Glutamatergic neuron (in vitro differentiated cells): Measurements from ENCODE around the gene PHETA1. TPM values are rescaled to one million over a fixed set of nuclear protein-coding genes. Genes with fewer than 3 reads are reported as not detected.

Source experiments
- DNase-seq: peaks from one replicate; pipeline ENCODE4 v3.0.0; 2022
- H3K27ac Mint-ChIP-seq: one replicate; pipeline ENCODE4 v1.8.0; 2020; ENCODE audit warnings: mild to moderate bottlenecking, mixed read lengths, inconsistent platforms; ENCODE audit not compliant: unreplicated experiment
- H3K27me3 Mint-ChIP-seq: one replicate; pipeline ENCODE4 v1.8.0; 2020; ENCODE audit warnings: mild to moderate bottlenecking, moderate library complexity, mixed read lengths, inconsistent platforms; ENCODE audit not compliant: unreplicated experiment
- H3K36me3 Mint-ChIP-seq: one replicate; pipeline ENCODE4 v1.8.0; 2020; ENCODE audit warnings: mild to moderate bottlenecking, mixed read lengths, inconsistent platforms; ENCODE audit not compliant: unreplicated experiment
- H3K4me1 Mint-ChIP-seq: one replicate; pipeline ENCODE4 v1.8.0; 2020; ENCODE audit warnings: mild to moderate bottlenecking, low read depth, mixed read lengths, inconsistent platforms; ENCODE audit not compliant: unreplicated experiment
- H3K4me3 Mint-ChIP-seq: one replicate; pipeline ENCODE4 v1.8.0; 2020; ENCODE audit warnings: mild to moderate bottlenecking, mixed read lengths, inconsistent platforms; ENCODE audit not compliant: unreplicated experiment
- H3K9me3 Mint-ChIP-seq: one replicate; pipeline ENCODE4 v1.8.0; 2020; ENCODE audit warnings: mild to moderate bottlenecking, moderate library complexity, mixed read lengths, inconsistent platforms; ENCODE audit not compliant: unreplicated experiment
- CTCF ChIP-seq: fragments of 200-600 bp; sonication (generic); IDR thresholded peaks from one replicate; pipeline ENCODE4 v1.5.0; 2021; ENCODE audit not compliant: partially characterized antibody, unreplicated experiment
- total RNA-seq: library from RNA; stranded (reverse); fragmentation: NEBNext Ultra II Directional; extraction: Animal tissue kit (Norgen Biotek cat#: 25700); gene quantifications from one replicate; pipeline ENCODE4 v1.2.1, GENCODE V29; 2021; ENCODE audit not compliant: unreplicated experiment

The PHETA1 gene
- total RNA-seq, 1 donor from 2014 or later, result 33.2 TPM

DNA sequence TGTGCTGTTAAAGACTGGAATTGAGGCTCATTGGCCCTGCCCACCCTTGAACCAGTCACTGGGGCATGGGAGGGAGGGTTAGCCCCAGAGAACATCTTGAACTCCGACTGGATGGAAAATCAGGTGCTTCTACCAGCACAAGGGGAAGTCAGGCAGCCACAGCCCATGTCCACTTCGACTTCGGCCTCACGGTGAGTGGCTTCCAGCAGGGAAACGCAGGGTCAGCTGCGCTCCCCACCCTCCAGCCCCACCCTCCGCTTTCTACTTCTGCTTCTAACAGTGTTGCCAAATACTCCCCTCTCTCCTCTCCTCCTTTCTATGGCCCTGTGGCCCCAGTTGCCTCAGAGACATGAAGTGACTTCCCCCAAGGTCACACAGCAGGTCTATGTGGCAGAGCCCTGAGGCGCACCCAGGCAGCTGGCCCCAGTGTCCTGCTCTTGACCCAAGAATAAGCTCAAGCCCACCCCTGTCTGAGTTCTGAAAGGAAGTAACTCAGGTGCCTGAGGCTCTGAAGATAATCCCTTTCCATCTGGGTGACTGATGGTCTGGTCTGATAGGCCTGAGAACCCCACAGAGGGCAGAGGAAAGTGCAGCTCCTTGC lies 24.9 kb upstream of the PHETA1 start:
- H3K4me3 Mint-ChIP-seq, result no peak overlapping the region
- no peaks in the 10 kb centered on the region for H3K36me3 Mint-ChIP-seq
- H3K9me3 Mint-ChIP-seq, result no peaks in the 10 kb centered on the region
- no peak for TF ChIP-seq CTCF
- H3K27ac Mint-ChIP-seq, result no peak overlapping the region
- peaks cover 2% of the 10 kb centered on the region for H3K4me1 Mint-ChIP-seq
- no peak for DNase-seq
- peaks cover 4% of the 10 kb centered on the region for H3K27me3 Mint-ChIP-seq

DNA sequence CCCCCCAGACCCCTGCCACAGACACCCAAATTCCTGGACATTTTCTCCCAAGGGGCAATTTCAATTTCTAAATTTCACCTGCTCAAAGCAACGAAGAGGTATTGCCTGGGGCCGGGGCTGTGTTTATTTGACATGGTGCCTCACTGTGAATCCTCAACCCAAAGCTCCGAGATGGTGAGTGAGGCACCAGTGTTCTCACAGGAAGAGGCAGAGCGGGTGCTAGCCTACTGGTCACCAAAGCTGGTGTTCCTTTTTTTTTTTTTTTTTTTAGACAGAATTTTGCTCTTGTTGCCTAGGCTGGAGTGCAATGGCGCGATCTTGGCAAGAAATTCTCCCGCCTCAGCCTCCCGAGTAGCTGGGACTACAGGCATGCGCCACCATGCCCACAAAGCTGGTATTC lies 22.0 kb upstream of the PHETA1 start:
- H3K4me1 Mint-ChIP-seq, result peaks cover 13% of the 10 kb centered on the region
- no peak overlapping the region for H3K27ac Mint-ChIP-seq

DNA sequence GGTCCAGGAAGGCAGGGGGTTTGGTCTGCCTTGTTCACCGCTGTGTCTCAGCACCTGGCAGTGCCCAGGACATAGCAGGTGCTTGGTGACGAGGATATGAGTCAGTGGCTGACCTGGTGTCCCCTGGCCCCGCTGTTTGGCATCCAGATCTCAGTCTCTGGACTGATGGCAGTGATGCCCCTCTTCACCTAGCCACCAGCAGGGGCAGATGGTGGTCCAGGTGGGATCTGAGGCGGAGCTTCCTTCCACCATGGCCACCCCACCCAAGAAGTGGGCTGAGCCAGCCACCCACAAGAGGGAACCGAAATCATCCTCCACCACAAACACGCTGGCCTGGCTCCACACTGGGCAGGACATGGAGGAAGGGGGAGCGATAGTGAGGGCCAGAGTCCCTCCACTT lies 20.7 kb upstream of the PHETA1 start:
- TF ChIP-seq CTCF, result no peak
- no peak for DNase-seq
- Mint-ChIP-seq H3K9me3 (no peaks in the 10 kb centered on the region), H3K27ac (no peak overlapping the region), H3K27me3 (peaks cover 9% of the 10 kb centered on the region), H3K36me3 (no peaks in the 10 kb centered on the region), H3K4me3 (no peak overlapping the region), H3K4me1 (peaks cover 13% of the 10 kb centered on the region)

More for the DNA sequence above, 22.0 kb upstream of the PHETA1 start:
- no peak for DNase-seq
- H3K27me3 Mint-ChIP-seq, result peaks cover 9% of the 10 kb centered on the region
- no peak overlapping the region for H3K4me3 Mint-ChIP-seq
- TF ChIP-seq CTCF, result no peak
- H3K36me3 Mint-ChIP-seq, result no peaks in the 10 kb centered on the region
- H3K9me3 Mint-ChIP-seq, result no peaks in the 10 kb centered on the region

- Mint-ChIP-seq H3K27ac (peak overlapping the region; percentile 89), H3K27me3 (peaks cover 6% of the 10 kb centered on the region), H3K36me3 (no peaks in the 10 kb centered on the region), H3K4me1 (peaks cover 13% of the 10 kb centered on the region), H3K9me3 (no peaks in the 10 kb centered on the region), H3K4me3 (peak overlapping the region; percentile 67)
- DNase-seq, result no peak
- no peak for TF ChIP-seq CTCF
Observed at GRCh38 chr12:111387747-111388323, 18.9 kb upstream of the PHETA1 start.

GRCh38 chr12:111386885-111387284 lies 18.0 kb upstream of the PHETA1 start:
- Mint-ChIP-seq H3K4me3 (no peak overlapping the region), H3K4me1 (peaks cover 13% of the 10 kb centered on the region), H3K27me3 (peaks cover 6% of the 10 kb centered on the region), H3K9me3 (no peaks in the 10 kb centered on the region), H3K27ac (peak overlapping the region; percentile 87), H3K36me3 (no peaks in the 10 kb centered on the region)
- peak; percentile 81 for DNase-seq
- no peak for TF ChIP-seq CTCF
